HG02840 (cell line): ENCODE results near the gene FBLN7.
"Not testable (repeated sequence)": the region's sequence is repeated elsewhere in the genome, so short reads cannot be mapped to it uniquely, and the experiment has no call there.

Experiments used
- ATAC-seq: cut with Tn5 transposase; IDR thresholded peaks from one replicate; pipeline ENCODE4 v1.9.1; 2021; ENCODE audit warnings: mild to moderate bottlenecking, moderate library complexity, moderate number of reproducible peaks; ENCODE audit not compliant: unreplicated experiment, low FRiP score

The FBLN7 gene

GRCh38 chr2:112138159-112139032, at the start of gene FBLN7:
FBLN7 (plus strand) TSS chr2:112138385; CDS start chr2:112138656, 271 bp downstream.
- ATAC-seq: no peak

- no peak for ATAC-seq
Measured at GRCh38 chr2:112089375-112089774, 48.8 kb upstream of the FBLN7 start.

GRCh38 chr2:112092286-112093041, 45.7 kb upstream of the FBLN7 start:
- no peak for ATAC-seq

- no peak for ATAC-seq
Measured at GRCh38 chr2:112093216-112093615, 45.0 kb upstream of the FBLN7 start.

- no peak for ATAC-seq
Measured at GRCh38 chr2:112095681-112096080, 42.5 kb upstream of the FBLN7 start.

GRCh38 chr2:112096098-112096497, 42.1 kb upstream of the FBLN7 start:
- ATAC-seq: no peak

- no peak for ATAC-seq
Measured at GRCh38 chr2:112108178-112108832, 29.9 kb upstream of the FBLN7 start.

GRCh38 chr2:112109278-112109677, 28.9 kb upstream of the FBLN7 start:
- no peak for ATAC-seq

- ATAC-seq: no peak
Measured at GRCh38 chr2:112110966-112111365, 27.2 kb upstream of the FBLN7 start.

GRCh38 chr2:112113354-112113753, 24.8 kb upstream of the FBLN7 start:
- not testable (repeated sequence) for ATAC-seq

GRCh38 chr2:112118148-112118547, 20.0 kb upstream of the FBLN7 start:
- no peak for ATAC-seq

GRCh38 chr2:112121682-112122254, 16.4 kb upstream of the FBLN7 start:
- no peak for ATAC-seq

- no peak for ATAC-seq
Measured at GRCh38 chr2:112129060-112129459, 9.1 kb upstream of the FBLN7 start.

- ATAC-seq: no peak
Measured at GRCh38 chr2:112133344-112133743, 4.8 kb upstream of the FBLN7 start.

GRCh38 chr2:112134120-112134519, 4.1 kb upstream of the FBLN7 start:
- ATAC-seq: no peak

- ATAC-seq: no peak
Measured at GRCh38 chr2:112136096-112136495, 2.1 kb upstream of the FBLN7 start.

GRCh38 chr2:112137516-112138158, 548 bp upstream of the FBLN7 start:
- ATAC-seq: no peak

GRCh38 chr2:112139033-112139614, 939 bp downstream of the FBLN7 start:
- ATAC-seq: not testable (repeated sequence)

GRCh38 chr2:112139661-112140204, 1.5 kb downstream of the FBLN7 start:
- not testable (repeated sequence) for ATAC-seq
